ENCODE data around the gene KCNJ12. TPM values are rescaled to one million over a fixed set of nuclear protein-coding genes. Genes with fewer than 3 reads are reported as not detected.
"Not testable (repeated sequence)": the region's sequence is repeated elsewhere in the genome, so short reads cannot be mapped to it uniquely, and the experiment has no call there.

Gene KCNJ12
- total RNA-seq, 1 donor = 0.10 TPM

DNA sequence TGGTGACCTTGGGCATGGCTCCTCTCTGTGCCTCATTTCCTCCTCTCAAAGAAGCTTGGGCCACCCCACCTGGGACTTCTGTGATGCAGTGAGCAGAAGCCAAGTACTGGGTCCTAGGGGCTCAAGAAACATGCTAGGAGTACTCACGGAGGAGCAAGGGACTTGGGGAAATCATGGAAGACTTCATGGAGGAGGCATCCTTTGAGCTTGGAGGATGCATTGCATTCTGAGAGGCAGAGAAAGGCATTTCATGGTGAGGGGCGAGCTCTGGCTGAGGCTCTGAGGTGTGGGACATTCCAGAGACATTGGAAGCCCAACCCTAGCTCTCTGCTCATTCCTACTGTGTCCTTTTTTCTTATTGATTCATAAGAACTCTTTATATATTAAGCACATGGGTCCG lies 26.8 kb downstream of the KCNJ12 start:
- H3K9me3 ChIP-seq (ENCODE audit: low read depth, low read length); H3K27me3 ChIP-seq (ENCODE audit: insufficient read depth, low read length); H3K4me1 ChIP-seq (ENCODE audit: insufficient read depth, low read length); H3K4me3 ChIP-seq (ENCODE audit: low read length): not testable (repeated sequence)

DNA sequence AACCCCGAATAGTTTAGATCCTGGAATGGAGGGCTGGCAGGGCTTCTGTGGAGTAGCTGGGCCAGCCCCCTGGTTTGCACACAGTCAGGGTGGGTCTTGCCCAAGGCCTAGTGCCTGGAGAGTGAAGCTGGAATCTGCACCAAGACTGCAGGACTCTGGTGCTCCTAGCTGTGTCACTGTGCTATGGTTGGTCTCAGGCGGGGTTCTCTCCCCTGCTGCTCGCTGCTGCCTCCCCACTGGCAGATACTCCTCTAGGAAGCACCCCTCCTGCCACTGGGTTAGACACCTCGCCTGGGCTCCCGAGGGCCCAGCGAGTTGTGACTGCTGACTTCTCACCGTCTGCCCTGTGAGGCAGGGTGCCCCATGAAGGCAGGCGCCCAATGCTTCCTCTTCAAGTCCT lies 27.9 kb downstream of the KCNJ12 start:
- not testable (repeated sequence) for H3K4me1 ChIP-seq (ENCODE audit: insufficient read depth, low read length); H3K4me3 ChIP-seq (ENCODE audit: low read length); H3K27me3 ChIP-seq (ENCODE audit: insufficient read depth, low read length); H3K9me3 ChIP-seq (ENCODE audit: low read depth, low read length)

DNA sequence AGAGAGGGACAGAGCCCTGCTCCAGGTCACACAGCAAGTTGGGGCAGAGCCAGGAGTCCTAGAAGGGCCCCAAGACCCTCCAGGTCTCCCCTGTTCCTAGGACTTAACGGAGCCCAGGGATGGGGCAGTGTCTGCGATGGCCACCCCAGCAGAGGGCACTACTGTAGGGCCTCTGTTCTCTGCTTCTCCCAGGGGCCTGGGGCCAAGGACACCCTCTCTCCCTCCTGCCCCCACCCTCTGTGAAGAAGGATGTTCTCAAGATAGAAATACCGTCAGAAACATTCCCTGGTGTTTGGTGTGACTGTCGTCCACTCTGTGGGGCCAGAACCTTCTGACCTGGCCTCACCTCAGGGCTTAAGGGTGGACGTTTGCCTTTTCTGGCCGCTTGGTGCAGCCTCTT lies 28.4 kb downstream of the KCNJ12 start:
- H3K4me1 ChIP-seq (ENCODE audit: insufficient read depth, low read length); H3K4me3 ChIP-seq (ENCODE audit: low read length); H3K9me3 ChIP-seq (ENCODE audit: low read depth, low read length): not testable (repeated sequence)

DNA sequence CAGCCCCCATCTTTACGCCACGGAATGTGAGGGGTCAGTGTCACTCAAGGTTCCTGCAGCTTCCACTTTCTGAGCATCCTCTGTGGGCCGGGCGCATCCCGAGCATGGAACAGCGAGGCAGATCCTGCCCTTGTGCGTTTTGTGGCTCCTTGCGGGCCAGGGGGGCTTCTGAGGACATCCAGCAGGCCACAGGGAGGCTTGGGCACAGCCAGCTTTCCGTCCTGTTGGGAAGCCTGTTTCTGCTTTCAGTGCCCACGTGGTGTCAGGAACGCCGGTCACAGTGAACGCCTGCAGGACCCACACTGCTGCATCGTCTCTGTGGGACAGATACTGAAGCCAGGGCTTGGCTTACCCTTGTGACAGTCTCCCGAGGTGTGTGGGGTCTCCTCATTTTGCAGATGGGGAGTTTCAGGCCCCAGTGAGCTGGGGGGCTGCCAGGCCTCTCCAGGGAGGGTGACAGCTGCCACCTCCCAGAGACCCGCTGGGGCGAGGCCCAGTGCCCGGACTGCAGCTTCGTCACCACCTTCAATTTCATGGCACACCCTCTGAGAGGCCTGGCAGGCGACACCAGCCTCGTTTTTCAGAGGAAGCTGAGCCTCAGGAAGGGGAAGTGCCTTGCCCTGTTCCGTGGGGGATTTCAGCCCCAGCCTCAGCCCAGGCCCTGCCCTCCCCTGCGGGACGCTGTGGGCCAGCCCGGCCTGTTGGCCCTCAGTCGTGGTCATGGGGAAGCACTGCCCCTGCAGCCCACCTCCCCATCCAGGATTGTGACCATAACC lies 29.0 kb downstream of the KCNJ12 start:
- not testable (repeated sequence) for H3K4me1 ChIP-seq (ENCODE audit: insufficient read depth, low read length); H3K9me3 ChIP-seq (ENCODE audit: low read depth, low read length); H3K4me3 ChIP-seq (ENCODE audit: low read length); H3K27me3 ChIP-seq (ENCODE audit: insufficient read depth, low read length)

More for the DNA sequence above, 28.4 kb downstream of the KCNJ12 start:
- H3K27me3 ChIP-seq (ENCODE audit: insufficient read depth, low read length) = not testable (repeated sequence)

DNA sequence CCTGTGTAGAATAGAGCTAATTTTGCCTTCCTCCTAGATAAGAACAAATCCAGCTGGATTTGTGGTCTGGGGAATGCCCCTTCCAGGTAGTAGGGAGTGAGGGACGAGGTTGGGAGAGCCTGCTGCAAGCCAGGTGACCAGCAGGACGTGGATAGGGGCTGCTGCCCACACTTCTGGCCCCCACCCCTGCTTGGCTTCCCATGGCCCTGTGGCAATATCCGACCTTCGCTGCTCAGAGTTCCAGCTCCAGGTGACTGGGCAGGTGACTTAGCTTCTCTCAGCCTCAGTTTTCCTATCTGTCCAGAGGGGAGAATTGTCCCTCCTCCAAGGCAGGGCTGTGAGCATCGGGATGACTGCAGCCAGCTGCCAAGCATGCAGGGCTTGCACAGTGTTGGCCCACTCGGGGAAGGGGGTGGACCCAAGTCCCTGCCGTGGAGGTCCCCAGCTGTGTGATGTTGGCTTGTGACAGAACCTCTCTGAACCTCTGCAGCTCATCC lies 29.8 kb downstream of the KCNJ12 start:
- not testable (repeated sequence) for H3K27me3 ChIP-seq (ENCODE audit: insufficient read depth, low read length); H3K9me3 ChIP-seq (ENCODE audit: low read depth, low read length); H3K4me1 ChIP-seq (ENCODE audit: insufficient read depth, low read length); H3K4me3 ChIP-seq (ENCODE audit: low read length)

DNA sequence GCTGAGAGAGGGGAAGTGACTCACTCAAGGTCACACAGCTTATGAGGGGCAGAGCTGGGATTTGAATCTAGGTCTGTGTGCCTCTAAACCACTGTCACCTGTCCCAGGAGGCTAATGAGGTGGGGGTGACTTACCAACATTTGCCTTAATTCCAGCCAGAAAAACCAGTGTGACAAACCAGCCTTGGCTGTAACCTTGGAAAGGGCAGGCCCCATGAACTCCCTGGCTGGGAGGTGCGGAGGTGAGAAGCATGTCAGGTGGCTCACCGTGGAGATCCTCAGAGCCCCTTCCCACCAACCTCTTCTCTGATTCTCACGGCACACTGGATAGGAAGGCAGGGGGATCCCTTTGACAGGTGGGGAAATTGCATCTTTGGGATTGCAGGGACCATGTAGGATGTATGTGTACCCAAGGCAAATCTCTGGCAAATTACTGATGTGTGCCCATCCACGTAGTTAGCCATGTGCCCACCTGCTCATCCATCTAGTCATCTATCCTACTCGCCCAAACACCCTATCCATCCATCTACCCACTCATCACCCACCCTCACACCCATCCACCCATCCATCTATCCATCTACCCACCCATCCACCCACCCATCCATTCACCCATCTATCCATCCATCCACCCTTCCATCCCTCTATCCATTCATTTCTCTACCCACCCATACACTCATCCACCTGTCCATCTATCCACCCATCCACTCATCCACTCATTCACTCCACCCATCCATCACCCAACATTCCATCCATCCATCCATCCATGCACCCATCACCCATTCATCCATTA lies 30.7 kb downstream of the KCNJ12 start:
- H3K4me3 ChIP-seq (ENCODE audit: low read length); H3K9me3 ChIP-seq (ENCODE audit: low read depth, low read length); H3K4me1 ChIP-seq (ENCODE audit: insufficient read depth, low read length); H3K27me3 ChIP-seq (ENCODE audit: insufficient read depth, low read length): not testable (repeated sequence)

DNA sequence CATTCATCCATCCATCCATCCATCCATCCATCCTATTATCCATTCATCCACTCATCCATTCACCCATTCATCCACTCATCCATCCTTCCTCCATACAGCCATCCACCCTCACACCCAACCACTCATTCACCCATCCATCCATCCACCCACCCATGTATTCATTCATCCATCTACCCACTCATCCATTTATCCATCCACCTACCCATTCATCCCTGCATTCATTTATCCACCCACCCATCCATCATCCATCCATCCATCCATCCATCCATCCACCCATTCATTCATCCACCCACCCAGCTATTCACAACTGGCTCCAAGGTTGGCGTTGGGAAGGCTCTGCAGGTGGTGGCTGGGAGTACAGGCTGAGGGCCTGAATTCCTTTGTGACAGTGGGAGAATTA lies 31.6 kb downstream of the KCNJ12 start:
- not testable (repeated sequence) for H3K9me3 ChIP-seq (ENCODE audit: low read depth, low read length); H3K27me3 ChIP-seq (ENCODE audit: insufficient read depth, low read length); H3K4me3 ChIP-seq (ENCODE audit: low read length); H3K4me1 ChIP-seq (ENCODE audit: insufficient read depth, low read length)

DNA sequence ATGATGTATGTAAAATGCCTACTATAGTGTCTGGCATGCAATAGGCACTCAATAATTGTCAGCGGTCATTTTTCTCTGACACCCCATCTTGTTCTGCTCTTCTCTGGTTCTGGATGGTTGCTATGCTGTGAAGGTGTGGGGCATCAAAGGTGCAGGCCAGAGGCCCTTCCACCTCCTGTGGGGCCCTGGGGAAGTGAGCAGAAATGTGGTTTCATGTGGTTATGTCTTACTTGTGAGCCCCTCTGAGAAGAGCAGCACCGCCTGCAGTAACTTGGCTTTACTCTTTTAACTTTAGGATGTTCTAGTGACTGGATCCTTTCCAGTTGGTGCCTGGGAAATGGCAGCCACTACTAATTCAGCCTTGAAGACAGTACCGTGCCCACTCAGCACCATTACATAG lies 32.1 kb downstream of the KCNJ12 start:
- not testable (repeated sequence) for H3K4me3 ChIP-seq (ENCODE audit: low read length); H3K4me1 ChIP-seq (ENCODE audit: insufficient read depth, low read length); H3K9me3 ChIP-seq (ENCODE audit: low read depth, low read length); H3K27me3 ChIP-seq (ENCODE audit: insufficient read depth, low read length)

DNA sequence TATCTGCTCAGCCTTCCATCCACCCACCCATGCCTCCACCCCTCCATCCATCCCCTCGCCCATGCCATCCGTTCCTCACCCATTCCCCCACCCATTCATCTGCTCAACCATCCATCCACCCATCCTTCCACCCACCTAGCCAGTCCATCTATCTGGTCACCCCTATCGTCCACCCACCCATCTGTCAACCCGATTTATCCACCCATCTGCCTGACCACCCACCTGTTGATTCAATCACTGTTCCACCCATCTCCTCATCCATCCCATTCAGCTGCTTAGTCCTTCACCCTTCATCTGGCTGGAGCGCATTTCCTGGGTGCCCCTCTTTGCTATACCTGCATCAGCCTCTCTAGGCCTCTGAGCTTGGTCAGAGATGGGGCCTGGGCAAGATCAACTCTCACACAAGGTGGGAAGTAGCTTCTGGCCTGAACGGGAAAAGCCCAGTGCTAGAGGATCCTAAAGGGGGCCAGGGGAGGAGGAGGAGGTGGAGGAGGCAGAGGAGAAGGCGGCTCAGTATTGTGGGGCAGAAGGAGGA lies 32.7 kb downstream of the KCNJ12 start:
- not testable (repeated sequence) for H3K9me3 ChIP-seq (ENCODE audit: low read depth, low read length); H3K4me1 ChIP-seq (ENCODE audit: insufficient read depth, low read length); H3K27me3 ChIP-seq (ENCODE audit: insufficient read depth, low read length); H3K4me3 ChIP-seq (ENCODE audit: low read length)

DNA sequence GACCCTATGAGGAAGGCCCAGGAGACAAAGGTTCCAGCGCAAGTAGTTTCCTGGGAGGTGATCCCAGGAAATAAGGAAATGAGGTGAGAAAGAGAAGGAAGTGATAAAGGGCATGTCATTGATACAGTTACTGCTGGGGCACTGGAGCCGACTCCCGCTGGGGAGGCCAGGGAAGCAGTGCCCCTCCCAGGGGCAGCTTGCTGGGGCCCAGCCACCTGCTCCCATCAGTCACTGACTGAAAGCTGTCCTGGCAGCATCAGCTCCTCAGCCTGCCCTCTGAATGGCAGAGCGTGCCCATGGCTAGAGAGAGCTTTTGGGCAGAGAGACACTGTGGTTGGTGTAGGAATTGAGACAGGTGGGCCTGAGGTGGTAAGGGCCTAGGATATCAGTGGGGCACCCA lies 33.2 kb downstream of the KCNJ12 start:
- H3K27me3 ChIP-seq (ENCODE audit: insufficient read depth, low read length); H3K4me1 ChIP-seq (ENCODE audit: insufficient read depth, low read length); H3K9me3 ChIP-seq (ENCODE audit: low read depth, low read length): not testable (repeated sequence)

DNA sequence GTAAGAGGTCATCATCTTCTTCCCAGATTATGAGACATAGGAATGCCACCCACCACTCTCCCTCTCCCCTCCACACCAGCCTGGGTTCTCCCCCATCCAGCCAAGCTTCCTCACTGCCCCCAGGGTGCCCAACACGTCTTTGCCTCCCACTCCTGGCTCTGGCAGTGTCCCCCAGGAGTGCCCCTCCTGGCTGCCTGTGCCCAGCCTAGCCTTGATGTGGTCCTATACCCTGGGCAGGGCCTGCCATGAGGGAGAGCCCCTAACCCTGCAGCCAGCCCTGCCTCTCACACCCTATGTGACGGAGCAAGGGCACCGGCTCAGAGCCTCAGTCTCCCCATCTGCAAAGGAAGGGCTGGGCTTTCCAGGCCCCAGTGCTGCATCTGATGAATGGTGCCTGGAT lies 33.8 kb downstream of the KCNJ12 start:
- not testable (repeated sequence) for H3K9me3 ChIP-seq (ENCODE audit: low read depth, low read length); H3K4me1 ChIP-seq (ENCODE audit: insufficient read depth, low read length); H3K27me3 ChIP-seq (ENCODE audit: insufficient read depth, low read length); H3K4me3 ChIP-seq (ENCODE audit: low read length)

More for the DNA sequence above, 33.2 kb downstream of the KCNJ12 start:
- H3K4me3 ChIP-seq (ENCODE audit: low read length) = not testable (repeated sequence)

DNA sequence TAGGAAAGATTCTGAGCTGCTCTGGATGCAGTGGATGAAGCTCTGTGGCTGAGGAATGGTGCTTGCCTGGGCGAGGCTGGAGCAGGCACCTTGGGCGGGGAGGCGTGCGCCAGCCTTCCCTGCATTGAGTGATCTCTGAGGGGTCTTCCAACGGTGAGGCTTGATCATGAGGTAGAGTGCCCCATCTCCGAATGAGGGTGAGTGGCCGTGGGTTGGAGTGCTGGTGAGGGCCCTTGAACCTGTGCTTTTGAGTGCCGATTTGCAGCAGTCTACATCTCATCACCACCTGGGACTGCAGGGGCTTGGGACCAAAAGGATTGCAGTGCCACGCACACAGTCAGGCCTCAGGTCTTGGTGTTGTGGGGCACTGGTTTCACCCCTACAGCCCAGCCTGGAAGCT lies 34.2 kb downstream of the KCNJ12 start:
- not testable (repeated sequence) for H3K4me3 ChIP-seq (ENCODE audit: low read length); H3K4me1 ChIP-seq (ENCODE audit: insufficient read depth, low read length); H3K27me3 ChIP-seq (ENCODE audit: insufficient read depth, low read length); H3K9me3 ChIP-seq (ENCODE audit: low read depth, low read length)

DNA sequence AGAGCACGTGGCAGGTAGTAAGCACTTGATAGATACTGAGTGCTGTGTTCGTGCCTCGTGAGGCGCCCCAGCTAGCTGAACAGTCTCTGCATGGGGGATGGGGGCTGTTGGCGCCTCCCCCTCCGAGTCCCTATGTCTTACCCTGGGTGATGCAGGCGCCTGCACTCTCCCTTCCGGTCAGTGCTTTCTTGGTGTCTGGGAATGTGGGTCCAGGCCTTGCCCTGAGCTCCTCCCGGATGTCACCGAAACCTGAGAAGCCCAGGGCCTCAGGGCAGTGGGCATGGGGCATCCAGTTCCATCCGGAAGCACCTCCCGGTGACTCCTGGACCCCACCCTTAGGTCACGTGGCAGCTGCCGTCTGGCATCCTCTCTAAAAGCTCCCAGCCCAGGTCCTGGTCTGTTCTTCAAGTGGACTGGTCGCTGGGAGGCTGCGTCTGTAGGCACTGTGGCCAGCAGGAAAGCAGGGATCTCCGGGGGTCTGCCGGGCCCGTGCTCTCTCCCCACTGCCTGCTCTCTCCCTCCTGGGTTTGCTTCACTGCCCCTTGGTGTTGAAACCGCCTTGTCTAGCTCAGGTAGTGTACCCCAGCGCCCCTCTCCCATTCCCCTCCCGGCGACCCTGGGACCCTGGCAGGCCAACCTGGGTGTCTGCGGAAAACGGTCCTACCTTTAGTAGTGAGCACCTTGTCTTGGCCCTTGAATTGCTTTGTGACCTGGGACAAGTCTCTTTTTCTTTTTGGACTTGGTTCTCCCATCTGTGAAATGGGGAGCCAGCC lies 34.9 kb downstream of the KCNJ12 start:
- H3K4me1 ChIP-seq (ENCODE audit: insufficient read depth, low read length); H3K27me3 ChIP-seq (ENCODE audit: insufficient read depth, low read length); H3K4me3 ChIP-seq (ENCODE audit: low read length); H3K9me3 ChIP-seq (ENCODE audit: low read depth, low read length): not testable (repeated sequence)

DNA sequence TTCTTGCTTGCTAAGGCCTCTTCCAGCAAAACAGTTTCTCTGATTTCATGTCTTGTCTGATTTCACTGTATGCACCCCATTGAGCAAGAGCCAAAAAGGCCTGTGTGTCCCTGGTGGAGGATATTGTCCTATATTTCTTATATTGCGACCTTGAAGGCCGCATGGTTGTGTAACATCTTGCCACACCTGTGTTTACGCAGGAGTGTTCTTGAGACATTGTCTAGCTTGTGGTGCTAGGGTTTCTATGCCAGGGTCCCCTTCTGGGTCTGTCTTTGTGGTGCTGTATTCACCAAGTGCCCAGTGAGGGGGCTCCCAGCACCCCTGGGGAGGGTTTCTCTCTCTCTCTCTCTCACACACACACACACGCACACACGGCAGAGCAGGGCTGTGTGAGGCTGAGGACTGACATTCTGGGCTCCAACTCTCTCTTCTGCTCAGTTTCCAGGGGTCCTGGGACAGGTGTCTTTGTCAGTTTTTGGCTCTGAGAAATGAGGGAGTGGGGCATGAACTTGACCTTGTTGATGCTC lies 35.6 kb downstream of the KCNJ12 start:
- not testable (repeated sequence) for H3K27me3 ChIP-seq (ENCODE audit: insufficient read depth, low read length); H3K4me3 ChIP-seq (ENCODE audit: low read length); H3K4me1 ChIP-seq (ENCODE audit: insufficient read depth, low read length); H3K9me3 ChIP-seq (ENCODE audit: low read depth, low read length)

DNA sequence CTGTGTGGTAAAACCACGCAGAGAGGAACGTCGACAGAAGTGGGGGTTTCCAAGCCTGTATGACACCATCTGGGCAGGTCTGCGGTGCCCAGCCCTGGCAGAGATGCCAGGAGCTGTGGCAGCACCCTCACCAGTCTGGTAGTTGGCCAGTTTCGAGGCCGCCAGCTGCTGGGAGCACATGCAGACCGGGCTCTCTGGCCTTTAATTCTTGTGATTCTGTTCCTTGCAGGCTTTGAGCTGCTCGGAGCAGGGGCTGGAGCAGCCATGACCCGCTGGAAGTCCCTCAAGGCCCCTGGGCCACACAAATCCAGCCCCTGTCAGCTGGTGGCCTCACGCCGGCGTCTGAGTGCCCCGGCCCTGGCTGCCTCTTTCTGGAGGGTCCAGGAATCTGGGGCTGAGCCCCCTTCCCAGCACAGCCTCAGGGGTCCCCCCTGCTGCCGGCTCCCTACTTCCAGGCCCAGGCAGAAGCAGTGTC lies 36.1 kb downstream of the KCNJ12 start:
- not testable (repeated sequence) for H3K27me3 ChIP-seq (ENCODE audit: insufficient read depth, low read length); H3K4me3 ChIP-seq (ENCODE audit: low read length); H3K4me1 ChIP-seq (ENCODE audit: insufficient read depth, low read length); H3K9me3 ChIP-seq (ENCODE audit: low read depth, low read length)

Measured in mononuclear cell (primary cell).